NCI-H2107 treated with DMSO at 0.1 percent for 48 hours (cell line): ENCODE results near the gene NISCH.

Source experiments
- DNase-seq: peaks from one replicate; lab custom pipeline; 2025; ENCODE audit not compliant: unreplicated experiment; lab: John Stamatoyannopoulos, UW

Gene NISCH

GRCh38 chr3:52455283-52456168, at the start of gene NISCH:
NISCH (plus strand) TSS chr3:52455604; CDS start chr3:52455642, 38 bp downstream.
- DNase-seq, result no peak

DNA sequence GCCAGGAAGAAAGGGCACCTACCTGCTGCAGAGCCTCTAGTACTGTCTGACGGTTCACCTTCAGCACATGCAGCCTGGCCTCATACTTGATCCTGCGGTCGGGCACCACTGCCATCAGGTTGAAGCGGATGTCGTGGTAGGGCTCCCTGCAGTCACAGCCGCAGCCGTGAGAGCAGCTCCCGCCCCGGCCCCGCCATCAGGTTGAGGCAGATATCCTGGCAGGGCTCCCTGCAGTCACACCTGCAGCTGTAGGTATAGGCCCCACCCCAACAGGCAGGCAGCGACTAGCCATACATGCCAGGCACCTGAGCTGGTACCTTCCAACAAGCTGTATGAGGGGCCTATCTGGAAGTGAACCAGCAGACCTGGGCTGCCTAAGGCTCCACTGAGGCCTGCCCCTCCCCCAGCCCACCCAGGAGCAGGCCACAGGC, 49.2 kb upstream of the NISCH start:
- DNase-seq, result peak; percentile 73

- DNase-seq, result no peak
Observed at GRCh38 chr3:52406791-52407510, 48.5 kb upstream of the NISCH start.

DNA sequence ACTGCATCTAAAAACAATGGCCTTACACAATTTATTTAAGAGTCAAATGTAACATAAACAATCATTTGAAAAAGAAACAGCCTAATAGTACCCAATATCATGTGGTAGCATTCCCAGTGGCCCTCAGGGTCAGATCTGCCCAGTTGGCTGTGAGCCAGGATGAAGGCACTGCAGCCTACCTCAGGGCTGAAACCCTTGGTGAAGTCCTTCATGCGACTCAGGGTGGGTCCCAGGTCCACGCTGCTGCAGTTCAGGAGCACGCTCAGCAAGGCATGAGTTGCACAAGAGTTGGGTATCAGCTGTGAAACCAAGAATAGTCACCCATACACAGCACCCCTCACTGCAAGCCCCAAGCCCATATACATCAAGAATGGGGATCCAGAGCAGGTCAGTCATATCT, 47.6 kb upstream of the NISCH start:
- no peak for DNase-seq

DNA sequence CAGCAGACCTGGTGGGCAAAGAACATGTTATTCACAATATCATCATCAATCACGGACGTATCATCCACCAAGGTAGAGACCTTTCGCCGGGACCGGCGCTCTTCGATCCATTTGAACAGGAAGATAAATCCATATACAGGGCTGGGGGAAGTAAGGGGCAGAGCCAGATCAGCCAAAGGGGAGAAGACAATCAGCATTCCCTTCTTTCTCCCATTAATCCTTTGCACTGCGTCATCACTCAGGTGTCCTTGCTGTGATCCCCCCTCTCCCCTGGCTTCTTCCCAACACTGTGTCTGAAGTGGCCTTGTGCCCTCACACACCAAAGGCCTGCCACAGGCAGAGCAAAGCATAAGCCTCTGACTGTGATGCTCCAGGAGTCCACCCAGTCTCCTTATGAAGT, 46.9 kb upstream of the NISCH start:
- no peak for DNase-seq

DNA sequence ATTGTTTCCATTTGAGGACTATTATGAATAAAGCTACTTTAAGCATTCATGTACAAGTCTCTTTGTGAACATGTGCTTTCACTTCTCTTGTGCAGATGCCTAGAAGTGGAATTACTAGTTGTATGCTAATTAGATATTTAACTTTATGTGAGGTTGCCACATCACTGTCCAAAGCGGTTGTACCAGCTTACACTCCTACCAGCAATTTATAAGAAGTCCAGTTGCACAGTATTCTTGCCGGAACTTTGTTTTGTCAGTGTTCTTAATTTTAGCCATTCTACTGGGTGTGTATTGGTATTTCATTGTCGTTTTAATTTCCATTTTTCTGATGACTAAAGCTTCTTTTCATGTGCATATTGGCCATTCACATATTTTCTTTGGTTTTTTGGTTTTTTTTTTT, 39.6 kb upstream of the NISCH start:
- DNase-seq, result no peak

DNA sequence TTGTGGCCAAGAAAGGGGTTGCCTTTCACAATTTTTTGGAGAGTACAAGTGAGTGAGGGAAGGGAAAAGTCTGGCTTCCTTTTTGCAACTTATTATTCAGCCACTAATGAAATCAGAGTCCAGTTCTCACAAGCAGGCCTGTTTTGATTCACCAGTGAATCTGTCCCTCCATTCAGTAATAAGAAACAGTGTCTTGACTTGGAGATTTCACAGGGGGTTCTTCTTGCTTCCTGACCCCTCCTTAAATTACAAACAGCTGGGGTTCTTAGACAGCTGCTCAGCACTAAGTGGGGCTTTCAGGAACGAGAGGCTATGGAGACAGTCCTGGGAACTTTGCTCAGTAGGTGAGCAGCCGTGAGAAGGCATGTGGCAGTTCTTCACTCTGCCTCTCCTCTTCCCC, 35.0 kb upstream of the NISCH start:
- no peak for DNase-seq

DNA sequence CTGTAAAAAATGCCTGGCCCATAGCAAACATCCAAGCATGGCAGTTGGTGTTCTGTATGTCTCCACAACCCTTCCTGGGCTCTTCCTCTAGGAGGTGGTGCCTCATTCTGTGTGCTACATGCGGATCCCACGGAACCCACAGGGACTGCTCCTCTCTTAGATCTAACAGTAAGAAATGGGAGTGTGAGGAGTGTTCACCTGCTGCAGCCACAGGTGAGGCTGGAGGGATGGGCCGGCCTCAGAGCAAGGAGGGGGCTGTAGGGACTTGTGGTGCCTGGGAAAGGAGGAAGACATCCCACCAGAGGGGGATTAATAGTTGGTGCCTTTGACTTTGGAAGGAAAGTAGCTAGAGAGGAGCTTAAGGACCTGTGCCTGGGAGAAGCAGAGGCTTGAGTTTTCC, 32.7 kb upstream of the NISCH start:
- DNase-seq, result no peak

DNA sequence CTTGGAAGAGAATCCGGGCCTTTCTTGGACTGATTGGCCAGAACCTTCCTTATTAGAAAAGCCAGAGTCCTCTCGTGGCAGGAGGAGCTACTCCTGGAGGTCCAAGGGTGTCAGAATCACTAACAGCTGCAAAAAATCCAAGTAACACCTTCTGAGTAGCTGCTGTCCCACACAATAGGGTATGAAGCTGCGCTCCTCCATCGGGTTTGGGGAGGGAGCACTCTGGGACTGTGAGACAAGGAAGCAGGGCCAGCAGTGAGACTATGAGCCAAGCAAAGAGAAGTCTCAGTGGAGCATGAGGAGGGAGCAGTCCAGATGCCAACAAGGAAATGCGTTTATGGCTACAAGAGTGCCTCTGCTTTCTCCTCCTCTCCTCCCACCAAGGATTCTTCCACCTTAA, 32.2 kb upstream of the NISCH start:
- no peak for DNase-seq

DNA sequence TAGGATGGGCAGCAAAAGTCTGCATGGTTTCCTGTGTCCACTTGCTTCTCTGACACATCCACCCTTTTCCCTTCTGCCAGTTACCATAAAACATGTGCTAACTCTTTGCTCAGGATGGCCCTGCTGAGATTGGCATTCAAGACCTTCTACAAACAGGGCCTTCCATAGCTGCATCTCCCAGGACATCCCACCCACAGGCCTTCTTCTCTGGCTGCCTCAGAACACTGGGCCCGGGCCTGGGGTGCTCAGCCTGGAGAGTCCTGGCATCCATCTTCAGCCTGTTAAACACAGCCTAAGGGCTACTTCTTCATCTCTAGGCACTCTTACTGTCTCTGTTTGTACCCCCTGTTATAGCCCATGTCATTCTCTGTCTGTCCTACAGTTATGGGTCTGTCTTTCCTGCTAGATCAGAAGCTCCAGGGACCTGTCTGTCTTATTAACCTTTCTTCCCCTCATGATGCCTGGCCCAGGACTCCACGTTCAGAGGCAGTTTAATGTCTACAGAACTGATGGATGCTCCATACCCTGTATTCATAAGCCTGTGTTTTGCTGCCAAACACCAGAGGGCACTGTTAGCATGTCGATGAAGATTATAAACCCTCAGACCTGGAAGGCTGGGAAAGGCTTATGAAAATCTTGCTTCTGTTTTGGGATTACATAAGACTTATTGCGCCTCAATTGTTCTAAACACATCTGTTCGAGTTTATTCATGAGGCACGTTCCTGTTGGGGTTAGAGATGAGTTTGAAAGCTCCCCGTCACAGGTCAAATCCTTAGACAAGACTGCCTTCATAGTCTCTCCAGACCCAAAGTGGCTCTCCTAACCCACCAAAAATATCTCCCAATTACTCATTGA, 27.0 kb upstream of the NISCH start:
- DNase-seq, result peak; percentile 21

GRCh38 chr3:52429031-52429430, 26.4 kb upstream of the NISCH start:
- no peak for DNase-seq

GRCh38 chr3:52429779-52430415, 25.5 kb upstream of the NISCH start:
- DNase-seq, result no peak

DNA sequence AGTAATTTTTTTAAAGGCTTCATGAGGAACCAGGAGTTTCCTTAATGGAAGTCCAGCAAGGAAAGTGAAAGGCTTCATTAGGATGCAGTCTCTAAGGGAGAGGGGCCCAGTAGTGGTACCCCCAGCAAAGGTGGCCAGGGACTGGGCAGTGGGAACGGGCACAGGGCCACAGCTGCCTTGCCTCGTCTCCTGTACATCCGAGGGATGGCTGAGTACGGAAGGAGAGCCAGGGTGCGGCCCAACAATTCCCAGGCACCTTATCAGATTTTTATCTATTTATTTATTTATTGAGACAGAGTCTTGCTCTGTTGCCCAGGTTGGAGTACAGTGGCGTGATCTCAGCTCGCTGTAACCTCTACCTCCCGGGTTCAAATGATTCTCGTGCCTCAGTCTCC, 25.0 kb upstream of the NISCH start:
- no peak for DNase-seq

- no peak for DNase-seq
Observed at GRCh38 chr3:52431459-52432223, 23.8 kb upstream of the NISCH start.

DNA sequence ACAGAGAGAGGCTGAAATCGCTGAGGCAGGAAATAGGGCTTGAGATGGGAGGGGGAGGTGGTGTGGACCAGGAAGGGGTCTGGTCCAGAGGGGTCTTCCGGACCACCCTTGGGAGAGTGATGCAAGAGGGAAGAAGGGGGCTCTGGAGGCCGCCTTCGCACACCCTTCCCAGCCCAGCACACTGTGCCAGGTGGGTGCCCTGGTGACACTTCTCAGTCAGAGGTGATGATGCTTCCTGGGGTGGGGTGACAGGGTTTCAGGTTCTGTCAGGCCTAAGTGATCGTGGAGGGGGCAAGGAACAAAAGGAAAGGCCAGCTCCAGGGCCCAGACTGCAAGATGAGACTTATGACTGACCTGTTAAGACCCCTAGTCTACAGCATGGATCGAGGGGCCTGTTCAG, 23.2 kb upstream of the NISCH start:
- DNase-seq, result no peak

DNA sequence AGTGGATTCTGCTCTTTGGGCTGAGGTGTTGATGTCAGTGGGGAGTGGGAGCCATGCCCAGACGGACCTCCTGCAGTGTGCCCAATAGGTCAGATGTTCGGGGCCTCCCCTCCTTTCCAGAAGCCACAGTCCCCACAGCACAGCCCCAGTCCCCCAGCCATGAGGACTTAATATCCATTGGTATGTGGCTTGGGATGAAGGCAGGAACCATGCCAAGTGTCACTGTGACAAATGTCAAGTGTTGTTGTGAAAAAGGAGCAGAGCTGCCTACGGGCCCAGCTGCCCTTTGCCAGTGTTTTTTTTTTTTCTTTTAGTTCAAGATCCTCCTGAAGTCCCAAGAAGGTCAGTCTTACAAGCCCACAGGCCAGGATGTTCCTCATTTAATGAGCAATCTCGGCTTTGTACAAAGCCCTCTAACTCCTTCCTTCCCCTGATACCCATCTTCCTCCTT, 22.7 kb upstream of the NISCH start:
- no peak for DNase-seq

- DNase-seq, result no peak
Observed at GRCh38 chr3:52433328-52433995, 21.9 kb upstream of the NISCH start.

DNA sequence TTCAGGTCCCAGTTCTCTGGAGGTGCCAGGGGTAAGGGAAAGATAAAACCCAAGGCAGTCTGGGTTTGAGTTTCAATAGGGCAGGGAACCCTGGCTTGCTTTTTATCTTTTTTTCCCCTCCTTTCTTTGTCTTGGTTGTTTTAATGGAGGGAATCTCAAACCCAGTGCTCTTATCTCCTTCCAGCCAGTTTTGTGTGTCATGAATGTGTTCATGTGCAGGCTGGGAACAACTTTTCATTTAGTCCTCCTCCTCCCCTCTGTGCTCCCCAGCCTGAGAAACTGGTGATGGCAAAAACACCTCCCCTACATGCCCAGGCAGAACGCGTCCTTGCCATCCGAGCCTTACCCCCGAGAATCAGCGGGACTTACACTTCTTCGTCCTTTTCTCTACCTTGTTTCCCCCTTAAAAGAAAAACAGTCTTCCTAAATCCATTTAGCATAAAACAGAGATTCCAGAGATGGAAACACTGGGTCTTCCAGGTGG, 21.4 kb upstream of the NISCH start:
- no peak for DNase-seq

GRCh38 chr3:52434491-52435115, 20.8 kb upstream of the NISCH start:
- DNase-seq, result no peak
